Stimulated activated CD4-positive, alpha-beta T cell treated with anti-CD3 and anti-CD28 coated beads, TNF-alpha, amount 100 ng/mL, for 4 hours (primary cell): ENCODE results near the gene KMT2B.
A peak's percentile ranks its signal among the peaks of the same experiment; 100 is the strongest.

ENCODE experiments used
- DNase-seq, 3 experiments: peaks; one replicate each; pipeline ENCODE4 v3.0.0-alpha.2; 2020; ENCODE audit warnings: low read depth in 3 of 3

The KMT2B gene

GRCh38 chr19:35740423-35741202 lies 22.8 kb downstream of the KMT2B start:
- peak; percentile 88 to 91 (median 89) for DNase-seq

GRCh38 chr19:35741203-35741515 lies 23.4 kb downstream of the KMT2B start:
- DNase-seq, result no peak

- peak in 2 of 3 experiments; percentile 37 to 45 for DNase-seq
These were observed 24.4 kb downstream of the KMT2B start, which contains the start of gene IGFLR1 for GRCh38 chr19:35742121-35742724. Gene IGFLR1, minus strand, starts transcription at chr19:35742452. Its CDS starts 1,272 bp downstream, at chr19:35741180.

- no peak for DNase-seq
These were observed 26.0 kb downstream of the KMT2B start for GRCh38 chr19:35743640-35744429.

- peak; percentile 79 to 90 (median 86) for DNase-seq
These were observed 26.9 kb downstream of the KMT2B start for GRCh38 chr19:35744430-35745327.

GRCh38 chr19:35745328-35746086 lies 27.7 kb downstream of the KMT2B start, which contains the start of the genes PSENEN and U2AF1L4:
Gene PSENEN, plus strand, starts transcription at chr19:35745651. Its CDS starts 280 bp downstream, at chr19:35745931.
Gene U2AF1L4, minus strand, starts transcription at chr19:35745418. Its CDS starts 27 bp downstream, at chr19:35745391.
- DNase-seq, result peak; percentile 80 to 94 (median 93)

- DNase-seq, result no peak
These were observed 28.3 kb downstream of the KMT2B start for GRCh38 chr19:35746087-35746462.

- no peak for DNase-seq
These were observed 28.7 kb downstream of the KMT2B start for GRCh38 chr19:35746531-35746930.

GRCh38 chr19:35748106-35749020 lies 30.6 kb downstream of the KMT2B start, which contains the start of gene LIN37:
Gene LIN37, plus strand, starts transcription at chr19:35748576. Its CDS starts 149 bp downstream, at chr19:35748725.
- peak; percentile 94 to 97 (median 96) for DNase-seq

GRCh38 chr19:35750167-35750566 lies 32.4 kb downstream of the KMT2B start:
- DNase-seq, result no peak

- no peak for DNase-seq
These were observed 34.3 kb downstream of the KMT2B start for GRCh38 chr19:35751839-35752745.

GRCh38 chr19:35752746-35753350 lies 35.0 kb downstream of the KMT2B start:
- DNase-seq, result no peak

GRCh38 chr19:35753634-35754369 lies 36.0 kb downstream of the KMT2B start:
- no peak for DNase-seq

- DNase-seq, result no peak
These were observed 36.7 kb downstream of the KMT2B start for GRCh38 chr19:35754370-35755130.

- DNase-seq, result no peak
These were observed 37.3 kb downstream of the KMT2B start for GRCh38 chr19:35755131-35755549.
